RWPE1 (cell line): ENCODE data around the gene WNK1.

Experiments used
- CTCF ChIA-PET: fragments of 350-600 bp; sonication (Branson Sonifier 250); formaldehyde crosslinking; extraction: SDS; loops from one replicate; lab custom pipeline; 2021; lab: Yijun Ruan, JAX
- POLR2A ChIA-PET: fragments of 400-600 bp; formaldehyde crosslinking; extraction: SDS; loops from one replicate; lab custom pipeline; 2020; ENCODE audit warnings: antibody characterized with exemption; ENCODE audit not compliant: low non-redundant PET; lab: Yijun Ruan, JAX
- DNase-seq: peaks from one replicate; pipeline ENCODE4 v3.0.0; 2012; ENCODE audit warnings: low spot score
- H3K27ac ChIP-seq: fragments of 450-650 bp; 2 replicates; pipeline ENCODE4 v1.5.1; 2017
- TF ChIP-seq, protein P1 (sequence below): fragments of 450-650 bp; conservative IDR thresholded peaks from 2 replicates; pipeline ENCODE4 v1.5.1; 2017; ENCODE audit warnings: low read depth, mild to moderate bottlenecking

Gene WNK1

GRCh38 chr12:823028-823698 is 70.8 kb downstream of the WNK1 start:
- TF ChIP-seq, protein P1, sequence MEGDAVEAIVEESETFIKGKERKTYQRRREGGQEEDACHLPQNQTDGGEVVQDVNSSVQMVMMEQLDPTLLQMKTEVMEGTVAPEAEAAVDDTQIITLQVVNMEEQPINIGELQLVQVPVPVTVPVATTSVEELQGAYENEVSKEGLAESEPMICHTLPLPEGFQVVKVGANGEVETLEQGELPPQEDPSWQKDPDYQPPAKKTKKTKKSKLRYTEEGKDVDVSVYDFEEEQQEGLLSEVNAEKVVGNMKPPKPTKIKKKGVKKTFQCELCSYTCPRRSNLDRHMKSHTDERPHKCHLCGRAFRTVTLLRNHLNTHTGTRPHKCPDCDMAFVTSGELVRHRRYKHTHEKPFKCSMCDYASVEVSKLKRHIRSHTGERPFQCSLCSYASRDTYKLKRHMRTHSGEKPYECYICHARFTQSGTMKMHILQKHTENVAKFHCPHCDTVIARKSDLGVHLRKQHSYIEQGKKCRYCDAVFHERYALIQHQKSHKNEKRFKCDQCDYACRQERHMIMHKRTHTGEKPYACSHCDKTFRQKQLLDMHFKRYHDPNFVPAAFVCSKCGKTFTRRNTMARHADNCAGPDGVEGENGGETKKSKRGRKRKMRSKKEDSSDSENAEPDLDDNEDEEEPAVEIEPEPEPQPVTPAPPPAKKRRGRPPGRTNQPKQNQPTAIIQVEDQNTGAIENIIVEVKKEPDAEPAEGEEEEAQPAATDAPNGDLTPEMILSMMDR = no peak
- POLR2A ChIA-PET = no interaction called here
- H3K27ac ChIP-seq = no peak overlapping the region
- CTCF ChIA-PET = interaction anchor here (0.7 to 1.1 kb wide), 2 partner anchors 12 to 26 kb away, joined by 6 to 11 read pairs; no protein-coding TSS in a partner anchor
- DNase-seq = no peak

- no peak overlapping the region for H3K27ac ChIP-seq
- no peak for DNase-seq
- TF ChIP-seq, protein P1 = no peak
- POLR2A ChIA-PET = no interaction called here
- CTCF ChIA-PET = interaction anchor here (0.6 kb wide), 1 partner anchor 467 kb away, joined by 3 read pairs; no protein-coding TSS in a partner anchor
Measured at GRCh38 chr12:826331-826730, 74.0 kb downstream of the WNK1 start.

GRCh38 chr12:828726-829395 is 76.5 kb downstream of the WNK1 start:
- TF ChIP-seq, protein P1 = no peak
- no peak for DNase-seq
- no peak overlapping the region for H3K27ac ChIP-seq
- ChIA-PET CTCF (interaction anchor here (0.6 kb wide), 1 partner anchor 17 kb away, joined by 3 read pairs; no protein-coding TSS in a partner anchor), POLR2A (no interaction called here)

GRCh38 chr12:830111-830867 is 77.9 kb downstream of the WNK1 start:
- TF ChIP-seq, protein P1 = no peak
- DNase-seq = no peak
- POLR2A ChIA-PET = no interaction called here
- CTCF ChIA-PET = no interaction called here
- no peak overlapping the region for H3K27ac ChIP-seq

DNA sequence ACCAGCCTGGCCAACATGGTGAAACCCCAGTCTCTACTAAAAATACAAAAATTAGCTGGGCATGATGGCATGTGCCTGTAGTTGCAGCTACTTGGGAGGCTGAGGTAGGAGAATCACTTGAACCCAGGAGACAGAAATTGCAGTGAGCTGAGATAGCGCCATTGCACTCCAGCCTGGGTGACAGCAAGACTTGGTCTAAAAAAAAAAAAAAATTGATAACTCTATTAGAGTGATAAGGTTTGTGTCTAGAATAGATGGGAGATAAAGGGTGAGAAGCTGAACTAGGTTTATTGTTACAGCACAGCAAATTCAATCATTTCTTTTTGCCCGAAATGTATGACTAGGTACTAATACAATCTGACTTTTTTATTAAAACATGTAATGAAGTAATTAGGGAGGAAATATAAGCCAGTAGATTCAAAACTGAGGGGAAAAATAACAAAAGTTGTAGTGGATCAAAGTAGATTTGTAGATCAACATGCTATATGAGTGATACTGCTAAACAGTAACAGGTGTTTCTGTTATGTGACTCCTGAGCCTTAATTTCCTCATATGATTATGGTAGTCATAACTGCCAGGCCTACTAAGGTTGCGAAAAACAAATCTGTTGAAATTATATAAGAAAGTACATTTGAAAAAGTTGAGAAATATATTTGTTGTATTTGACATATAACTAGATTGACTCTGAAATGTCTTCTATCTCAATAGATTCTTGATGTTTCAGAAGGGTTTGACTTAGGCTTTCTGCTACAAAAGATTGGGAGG is 83.6 kb downstream of the WNK1 start:
- POLR2A ChIA-PET = no interaction called here

More for the DNA sequence above, 83.6 kb downstream of the WNK1 start:
- no peak for DNase-seq
- CTCF ChIA-PET = interaction anchor here (0.8 to 0.9 kb wide), 2 partner anchors 13 kb away, joined by 3 to 6 read pairs; no protein-coding TSS in a partner anchor
- TF ChIP-seq, protein P1 = no peak
- H3K27ac ChIP-seq = no peak overlapping the region
